Hematopoietic multipotent progenitor cell treated with erythropoietin and hydrocortisone succinate and interleukin-3 and kit ligand, for 15 days (in vitro differentiated cells): ENCODE results near the gene ADGRA3.
"Not testable (repeated sequence)": the region's sequence is repeated elsewhere in the genome, so short reads cannot be mapped to it uniquely, and the experiment has no call there.

Experiments
- DNase-seq: peaks from one replicate; pipeline ENCODE4 v3.0.0-alpha.2; 2015; ENCODE audit warnings: low spot score

Gene ADGRA3

DNA sequence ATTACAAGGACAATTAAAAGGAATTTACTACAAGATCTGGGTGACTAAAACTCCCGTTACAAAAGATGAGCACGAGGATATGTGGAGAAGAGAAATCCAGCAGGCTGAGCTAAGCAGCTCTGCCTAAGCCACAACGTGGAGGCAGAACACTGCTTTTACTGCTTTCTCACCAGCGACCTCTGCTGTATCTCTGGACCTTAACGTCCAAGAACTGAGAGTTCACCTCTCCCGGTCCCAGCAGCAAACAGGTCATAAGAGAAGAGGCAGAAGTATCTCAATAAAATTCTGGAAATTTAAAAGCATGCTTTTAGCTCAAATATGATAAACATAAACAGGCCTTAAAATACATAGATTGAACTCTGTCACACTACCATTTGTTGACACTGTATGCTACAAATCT, 81.0 kb downstream of the ADGRA3 start:
- DNase-seq = no peak

DNA sequence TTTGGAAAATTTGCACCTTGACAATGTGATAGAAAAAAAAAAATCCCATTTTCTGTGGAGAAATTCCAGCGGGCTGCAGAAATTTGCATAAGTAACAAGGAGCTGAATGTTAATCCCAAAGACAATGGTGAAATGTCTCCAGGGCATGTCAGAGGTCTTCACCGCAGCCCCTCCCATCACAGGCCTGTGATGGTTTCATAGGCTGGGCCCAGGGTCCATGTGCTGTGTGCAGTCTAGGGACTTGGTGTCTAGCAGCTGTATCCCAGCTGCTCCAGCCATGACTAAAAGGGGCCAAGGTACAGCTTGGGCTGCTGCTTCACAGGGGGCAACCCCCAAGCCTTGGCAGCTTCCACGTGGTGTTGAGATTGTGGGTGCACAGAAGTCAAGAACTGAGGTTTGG, 85.2 kb downstream of the ADGRA3 start:
- DNase-seq = no peak

DNA sequence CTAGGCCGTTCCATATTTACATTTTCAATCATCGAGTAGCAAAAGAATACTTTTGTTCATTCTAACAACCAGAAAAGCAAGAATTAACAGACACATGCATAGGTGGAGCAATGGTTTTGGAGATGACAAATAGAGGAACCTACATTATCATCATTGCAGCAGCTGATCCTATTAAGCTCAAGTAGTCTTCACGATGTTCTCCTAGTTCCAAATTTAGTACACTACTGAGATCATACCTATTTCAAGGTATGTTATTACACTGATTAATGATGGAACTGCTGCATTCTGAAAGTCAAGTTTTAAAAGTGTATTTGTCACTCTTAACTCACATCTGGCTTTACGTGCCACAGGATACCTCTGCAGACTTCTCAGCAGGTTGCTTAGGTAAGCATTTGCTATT, 87.4 kb downstream of the ADGRA3 start:
- DNase-seq = no peak

DNA sequence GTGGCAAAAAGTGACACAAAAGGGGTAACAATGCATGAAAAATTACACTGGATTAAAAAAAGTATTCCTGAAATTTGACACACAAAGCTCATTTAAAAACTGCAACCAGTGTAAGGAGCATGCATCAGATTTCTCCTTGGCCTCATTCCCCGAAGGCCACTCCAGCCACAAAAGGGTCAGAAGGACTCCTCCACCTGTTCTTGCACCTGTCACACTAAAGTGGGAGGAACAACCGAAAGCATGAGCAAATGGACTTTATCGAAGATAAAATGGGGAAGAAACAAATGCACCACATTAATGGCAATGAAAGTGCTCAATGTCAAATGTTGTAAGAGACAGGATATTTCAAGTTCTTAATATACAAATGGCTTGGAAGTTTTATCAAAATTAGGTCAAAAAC, 88.2 kb downstream of the ADGRA3 start:
- DNase-seq = no peak

DNA sequence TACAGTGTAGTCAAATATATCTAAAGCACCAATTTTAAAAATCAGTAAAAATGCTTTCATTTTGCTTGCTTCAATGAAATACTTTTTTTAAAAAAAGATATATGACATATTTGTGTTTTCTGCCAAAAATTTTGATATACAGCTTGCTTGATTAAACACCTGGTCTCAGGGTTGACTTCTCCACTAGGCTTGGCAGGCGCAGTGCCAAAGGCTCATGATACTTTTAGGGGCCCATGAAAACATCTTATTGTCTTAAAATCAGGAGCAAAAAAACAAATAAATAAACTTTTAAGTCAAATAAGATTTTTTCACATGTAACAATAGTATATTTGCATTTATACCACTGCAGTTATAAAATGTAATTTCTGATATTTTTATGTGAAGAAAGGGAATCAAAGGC, 95.6 kb downstream of the ADGRA3 start:
- no peak for DNase-seq

DNA sequence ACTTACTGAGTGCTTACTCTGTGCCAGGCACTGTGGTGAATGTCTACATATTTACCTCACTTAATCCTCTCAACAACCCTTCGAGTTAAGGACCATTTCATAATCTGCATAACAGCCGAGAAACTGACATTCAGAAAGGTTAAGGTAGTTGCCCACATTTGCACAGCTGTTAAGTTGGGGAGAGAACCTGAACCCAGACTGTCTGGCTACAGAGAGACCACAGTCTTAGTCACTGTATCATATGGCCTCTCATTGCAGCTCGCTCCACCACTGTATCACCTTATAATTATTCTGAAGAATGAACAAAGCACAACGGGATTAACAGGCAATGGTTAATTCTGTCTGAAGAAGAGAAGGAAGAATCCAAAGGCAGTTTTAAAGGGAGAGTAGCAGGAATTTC, 98.5 kb downstream of the ADGRA3 start:
- no peak for DNase-seq

DNA sequence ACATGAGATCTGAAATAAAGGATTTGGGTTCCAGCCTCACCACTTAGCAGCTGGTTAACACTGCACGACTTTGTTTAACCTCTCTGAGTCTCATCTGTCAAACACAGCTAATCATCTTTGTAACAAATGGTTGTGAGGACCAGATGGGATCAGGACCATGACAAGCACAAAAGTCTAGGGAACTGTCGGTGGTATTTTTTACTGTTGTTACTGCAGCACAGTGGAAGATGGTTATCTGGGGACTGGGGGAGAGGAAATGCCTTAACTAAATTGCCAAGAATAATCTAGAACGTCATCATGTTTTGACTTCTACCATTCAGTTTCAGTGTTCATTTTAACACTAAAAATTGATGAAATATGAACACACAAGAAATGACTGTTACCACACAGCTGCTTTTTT, 99.5 kb downstream of the ADGRA3 start:
- DNase-seq = no peak

DNA sequence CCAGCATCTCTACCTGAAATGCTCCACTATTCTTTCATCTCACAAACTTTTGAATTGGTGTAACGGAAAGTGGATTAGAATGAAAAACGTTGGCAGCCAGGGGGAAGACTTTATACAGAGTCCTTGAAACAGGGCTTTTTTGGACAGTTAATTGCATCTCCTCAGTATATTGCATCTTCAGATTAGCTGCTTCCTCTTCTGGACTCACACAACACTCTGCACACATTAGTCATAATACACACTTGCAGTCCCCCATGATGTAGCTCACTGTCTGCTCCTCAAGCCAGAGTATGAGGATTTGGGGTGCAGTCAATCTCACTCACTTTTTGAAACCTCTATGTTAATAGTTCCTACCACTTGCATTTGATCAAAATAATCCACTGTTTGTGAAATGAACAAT, 101.0 kb downstream of the ADGRA3 start:
- DNase-seq = no peak

DNA sequence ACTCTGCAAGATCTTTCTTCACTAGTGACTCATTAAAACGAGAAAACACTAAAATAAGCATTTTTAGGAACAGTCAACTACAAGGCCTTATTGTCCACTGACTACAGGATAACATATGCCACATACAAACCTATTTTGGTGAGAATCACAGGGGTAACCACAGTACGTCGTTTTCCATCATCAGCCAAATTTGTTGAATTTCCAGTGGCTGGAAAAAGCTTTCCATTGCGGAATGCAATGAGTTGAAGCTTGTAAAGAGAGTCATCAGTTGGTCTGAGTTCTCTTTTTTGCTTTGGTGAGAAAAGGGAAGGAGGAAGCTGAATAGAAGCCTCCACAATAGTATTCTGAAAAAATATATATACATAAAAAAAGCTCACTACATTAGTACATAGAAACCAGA, 102.4 kb downstream of the ADGRA3 start:
- DNase-seq = no peak

DNA sequence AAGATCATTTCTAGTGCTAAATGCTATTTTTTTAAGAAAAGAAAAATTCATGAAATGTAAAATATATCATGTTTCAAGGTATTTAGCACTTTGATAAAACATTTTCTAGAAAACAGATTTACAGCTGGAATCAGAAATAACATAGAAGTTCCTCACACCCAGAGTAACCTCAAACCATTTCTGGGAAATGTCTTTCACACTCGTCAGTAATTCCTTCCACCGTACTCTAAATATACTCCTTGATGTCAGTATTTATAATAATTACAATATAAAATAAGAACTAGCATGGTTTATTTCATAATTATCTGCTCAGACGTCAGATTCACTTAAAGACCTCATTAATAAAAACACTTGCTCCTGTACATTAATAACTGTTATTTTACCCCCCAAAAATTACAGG, 103.9 kb downstream of the ADGRA3 start:
- no peak for DNase-seq

DNA sequence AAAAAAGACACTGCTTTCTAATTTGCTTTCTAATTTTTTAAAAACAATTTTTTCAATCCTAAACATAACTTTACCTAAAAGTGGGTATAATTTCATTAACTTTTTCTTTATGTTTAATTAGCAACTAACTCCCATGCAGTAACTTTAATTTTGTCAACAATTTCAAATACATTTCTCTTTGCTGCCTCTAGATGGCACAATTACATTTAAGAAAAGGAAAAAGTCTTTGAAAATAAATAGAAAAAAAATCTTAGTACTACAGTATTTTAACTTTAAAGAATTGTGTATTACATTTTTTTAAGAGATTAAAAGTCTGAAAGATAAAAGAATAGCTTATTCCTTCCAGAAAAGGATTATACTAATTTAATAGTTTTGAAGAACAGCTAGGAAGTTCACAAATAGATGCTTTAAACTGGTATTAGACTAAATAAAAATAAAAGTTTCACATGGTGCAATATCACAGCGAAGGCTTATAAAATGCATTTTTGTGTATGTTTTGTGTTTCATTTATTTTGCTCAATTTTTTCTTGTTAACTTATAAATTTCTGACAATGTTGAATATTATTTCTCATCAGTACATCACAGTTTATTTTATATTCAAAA, 105.1 kb downstream of the ADGRA3 start:
- DNase-seq = peak; percentile 20

DNA sequence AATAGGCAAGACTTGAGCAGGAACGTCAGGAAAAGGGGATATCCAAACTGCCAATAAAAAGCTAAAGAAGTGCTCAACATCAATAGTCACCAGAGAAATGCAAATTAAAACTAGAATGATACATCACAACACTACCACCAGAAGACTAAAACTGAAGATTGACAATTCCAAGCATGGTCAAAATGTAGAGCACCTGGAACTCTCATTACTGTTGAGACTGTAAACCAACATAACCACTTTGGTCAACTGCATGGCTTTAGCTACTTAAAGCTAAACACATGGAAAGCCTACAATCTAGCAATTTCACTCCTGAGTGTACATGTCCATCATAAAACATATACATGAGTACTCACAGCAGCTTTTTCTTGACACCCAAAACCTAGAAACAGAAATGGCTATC, 107.4 kb downstream of the ADGRA3 start:
- DNase-seq = no peak

DNA sequence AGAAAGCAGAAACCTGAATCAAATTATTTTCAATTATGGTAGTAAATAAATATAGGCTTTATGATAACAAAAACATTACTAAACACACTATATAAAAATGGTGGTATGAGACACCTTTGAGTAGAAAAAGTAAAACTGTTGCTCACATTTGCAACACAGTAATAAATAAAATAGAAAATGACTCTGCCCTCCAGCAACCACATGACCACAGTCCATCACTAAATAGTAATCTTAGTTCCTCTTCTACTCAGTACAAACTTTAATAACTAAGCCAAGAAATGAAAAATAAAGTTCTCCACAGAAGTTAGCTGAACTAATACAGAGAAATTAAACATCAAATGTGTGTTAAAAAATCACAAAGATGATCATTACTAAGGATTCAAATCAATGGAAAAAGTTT, 108.5 kb downstream of the ADGRA3 start:
- no peak for DNase-seq

DNA sequence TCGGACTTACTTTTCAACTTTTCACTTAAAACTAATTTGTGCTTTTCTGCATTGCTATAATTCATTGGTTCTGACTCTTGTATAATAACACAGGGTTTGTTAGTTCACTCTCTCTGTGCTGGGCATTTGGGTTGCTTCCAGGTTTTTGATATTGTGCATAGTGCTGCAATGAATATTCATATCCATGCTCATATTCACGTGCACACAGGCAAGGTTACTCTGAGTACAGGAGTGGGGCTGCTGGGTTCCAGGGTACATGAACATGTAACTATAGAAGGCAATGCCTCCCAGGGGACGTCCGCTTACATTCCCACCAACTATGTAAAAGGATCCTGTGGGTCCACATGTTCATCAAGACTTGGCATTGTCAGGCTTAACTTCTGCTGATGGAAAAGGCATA, 117.2 kb downstream of the ADGRA3 start:
- DNase-seq = no peak

DNA sequence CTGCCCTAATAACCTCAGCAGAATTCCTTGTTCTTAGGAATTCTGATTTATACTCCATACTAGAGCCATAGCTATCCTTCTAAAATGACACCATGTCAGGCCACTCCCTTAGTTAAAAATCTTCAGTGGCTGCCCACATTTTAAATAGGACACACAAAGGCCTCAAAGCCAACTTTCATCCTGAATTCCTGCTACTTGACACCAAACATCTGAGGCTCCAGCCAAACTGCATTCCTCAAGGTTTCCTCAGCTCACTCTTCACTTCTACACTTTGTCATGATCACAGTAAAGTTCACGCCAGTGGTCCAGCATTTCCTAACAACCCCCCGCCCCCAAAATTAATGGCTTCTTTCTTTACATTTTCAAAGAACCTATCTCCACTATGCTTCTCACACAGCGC, 124.3 kb downstream of the ADGRA3 start:
- DNase-seq = no peak

DNA sequence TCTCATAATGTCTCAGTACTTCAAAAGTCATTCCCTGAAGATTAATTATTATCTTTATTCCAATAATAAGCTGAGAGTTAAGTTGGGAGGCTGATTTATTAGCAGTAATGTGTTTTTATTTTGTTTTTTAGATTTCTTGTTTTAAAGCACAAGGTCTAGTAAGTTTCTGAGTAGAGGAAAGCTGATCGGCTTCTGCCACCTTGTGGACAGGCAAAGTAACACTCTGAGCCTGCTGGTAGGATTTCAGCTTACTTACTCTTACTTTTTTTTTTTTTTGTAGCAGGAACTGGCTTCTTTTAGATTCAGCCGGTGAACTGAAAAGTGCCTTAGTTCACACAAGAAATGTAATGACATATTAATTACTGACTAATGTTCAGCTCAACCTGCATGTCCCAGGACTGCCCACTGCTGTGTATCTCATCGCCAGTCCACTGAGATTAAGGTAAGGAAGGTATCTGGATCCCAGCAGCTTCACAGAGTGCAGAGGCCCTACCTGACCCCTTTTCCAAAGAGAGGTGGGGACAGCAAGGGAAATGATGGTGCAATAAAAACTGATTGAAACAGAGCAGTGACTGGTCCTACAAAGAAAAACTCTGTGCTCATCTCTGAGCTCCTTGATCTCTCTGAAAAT, 126.5 kb downstream of the ADGRA3 start:
- peak; percentile 5 for DNase-seq

DNA sequence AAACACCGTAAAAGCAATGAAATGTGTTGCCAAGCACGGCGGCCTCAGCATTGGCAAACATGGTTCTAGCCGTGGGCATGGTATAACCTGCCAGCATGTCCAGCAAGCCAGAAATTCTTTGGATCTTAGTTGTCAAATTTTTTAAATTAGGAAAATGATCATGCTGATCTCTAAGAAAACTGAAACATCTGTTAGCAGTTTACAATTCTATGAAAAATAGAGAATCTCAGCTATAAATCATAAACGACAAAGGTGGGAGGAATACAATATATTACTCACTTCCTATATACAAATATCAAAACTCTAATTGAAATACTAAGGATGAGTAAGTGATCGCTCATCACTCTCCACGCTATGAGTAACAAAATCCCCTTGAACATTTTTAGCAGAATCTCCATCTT, 130.3 kb downstream of the ADGRA3 start:
- DNase-seq = no peak

DNA sequence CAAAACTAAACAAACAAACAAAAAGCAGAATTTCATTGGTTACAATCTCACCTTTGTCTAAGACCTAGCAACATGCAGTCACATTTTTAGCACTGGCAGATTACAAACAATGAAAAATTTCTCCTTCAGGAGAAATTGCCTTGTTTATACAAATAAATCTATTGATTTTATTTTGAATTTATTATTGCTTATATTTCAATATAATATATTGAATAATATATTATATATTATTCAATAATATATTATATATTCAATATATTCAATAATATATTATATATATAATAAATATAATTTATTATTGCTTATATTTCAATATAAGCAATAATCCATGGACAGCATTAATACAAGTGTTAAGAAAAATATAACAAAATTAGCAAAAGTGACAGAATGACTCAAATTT, 131.7 kb downstream of the ADGRA3 start:
- no peak for DNase-seq

DNA sequence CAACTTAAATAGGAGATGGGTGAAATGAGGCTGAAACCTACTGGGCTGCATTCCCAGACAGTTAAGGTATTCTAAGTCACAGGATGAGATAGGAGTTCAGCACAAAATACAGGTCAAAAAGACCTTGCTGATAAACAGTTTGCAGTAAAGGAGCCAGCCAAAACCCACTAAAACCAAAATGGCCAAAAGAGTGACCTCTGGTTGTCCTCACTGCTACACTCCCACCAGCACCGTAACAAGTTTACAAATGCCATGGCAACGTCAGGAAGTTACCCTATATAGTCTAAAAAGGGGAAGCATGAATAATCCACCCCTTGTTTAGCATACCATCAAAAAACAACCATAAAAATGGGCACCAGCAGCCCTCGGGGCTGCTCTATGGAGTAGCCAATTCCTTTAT, 133.7 kb downstream of the ADGRA3 start:
- not testable (repeated sequence) for DNase-seq

DNA sequence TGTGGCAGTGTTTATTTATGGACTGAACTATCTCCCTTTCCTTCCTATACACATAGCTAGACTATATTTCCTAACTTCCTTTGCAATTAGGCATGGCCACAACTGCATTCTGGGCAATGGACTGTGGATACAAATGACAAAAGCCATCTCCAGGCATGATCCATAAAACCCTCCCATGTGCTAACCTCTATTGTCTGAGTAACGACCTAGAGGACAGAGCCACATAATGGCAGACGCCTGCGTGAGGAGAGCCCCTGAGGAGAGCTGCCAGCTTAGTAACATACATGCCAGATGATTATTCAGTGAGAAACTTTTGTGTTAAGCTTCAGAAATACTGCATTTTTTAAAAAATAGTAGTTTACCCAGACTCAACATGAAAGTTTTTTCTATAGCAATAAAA, 142.9 kb downstream of the ADGRA3 start:
- DNase-seq = no peak

DNA sequence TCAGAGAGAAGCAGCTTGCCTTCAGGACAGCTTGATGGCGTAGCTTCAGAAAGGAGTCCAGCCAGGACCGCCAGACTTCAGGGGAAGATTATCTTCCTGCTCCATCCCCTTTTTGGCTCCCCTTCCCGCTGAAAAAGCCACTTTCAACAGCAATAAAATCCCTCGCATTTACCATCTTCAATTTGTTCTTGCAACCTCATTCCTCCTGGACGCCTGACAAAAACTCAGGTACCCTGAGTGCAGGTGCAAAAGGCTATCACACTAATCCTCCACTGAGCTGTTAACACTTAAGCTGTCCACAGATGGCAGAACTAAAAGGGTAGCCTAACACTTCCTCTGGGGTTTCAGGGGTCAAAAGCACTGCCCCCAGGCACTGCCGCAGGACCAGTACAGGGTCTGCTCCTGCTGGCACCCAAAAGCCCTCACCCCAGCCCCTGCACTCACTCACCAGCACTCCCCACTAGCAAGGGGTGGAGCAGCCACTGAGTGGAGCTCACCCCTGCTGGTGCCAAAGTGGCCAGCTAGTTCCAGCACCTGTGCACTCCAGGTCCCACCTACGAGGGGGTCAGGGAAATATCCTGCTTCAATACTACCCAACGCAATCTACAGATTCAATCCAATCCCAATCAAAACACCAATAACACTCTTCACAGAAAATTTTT, 145.8 kb downstream of the ADGRA3 start:
- DNase-seq = no peak

DNA sequence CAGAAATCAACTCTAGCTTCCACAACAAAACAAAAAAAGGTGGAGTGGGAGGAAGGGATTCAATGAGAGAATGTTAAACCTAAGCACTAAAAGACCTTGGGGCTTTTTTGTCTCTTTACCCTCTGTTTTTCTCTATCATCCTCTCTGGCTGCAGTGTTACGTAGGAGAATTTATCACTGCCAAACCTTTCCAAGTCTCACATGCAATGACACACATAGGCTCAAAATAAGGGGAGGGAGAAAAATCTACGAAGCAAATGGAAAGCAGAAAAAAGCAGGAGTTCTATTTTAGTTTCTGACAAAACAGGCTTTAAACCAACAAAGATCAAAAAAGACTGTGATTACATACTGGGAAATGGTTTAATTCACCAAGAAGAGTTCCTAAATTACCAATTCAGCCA, 152.1 kb downstream of the ADGRA3 start:
- DNase-seq = no peak

DNA sequence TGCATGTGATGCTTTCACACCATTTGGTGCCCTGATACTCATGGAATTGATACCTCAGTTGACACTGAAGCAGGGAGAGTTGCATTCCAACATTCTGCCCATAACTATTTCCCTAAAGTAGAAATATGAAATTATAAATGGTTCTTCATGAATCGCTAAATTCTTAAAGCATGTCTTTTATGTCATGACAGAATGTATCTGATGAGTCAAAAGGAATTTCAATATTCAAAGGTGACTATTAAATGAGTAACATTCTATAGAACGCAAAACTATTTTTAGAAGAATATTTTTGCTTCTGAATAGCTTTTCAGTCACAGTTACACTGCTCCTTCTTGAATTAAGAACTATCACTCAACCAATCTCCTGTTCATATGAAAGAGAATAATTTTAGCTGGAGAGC, 152.8 kb downstream of the ADGRA3 start:
- DNase-seq = no peak
